OCI-LY7 (cell line): ENCODE measurements around the gene ABL1. TPM values are rescaled to one million over a fixed set of nuclear protein-coding genes. Genes with fewer than 3 reads are reported as not detected.

Experiments used
- BruUV-seq: library from RNA; stranded (reverse); fragments of 400-500 nt; replicated peaks from 2 replicates; lab custom pipeline; 2021; lab: Mats Ljungman, UMichigan
- CTCF ChIA-PET: fragments of 300-600 bp; sonication (Branson Sonifier 250); formaldehyde crosslinking; loops from one replicate; lab custom pipeline; 2022; ENCODE audit warnings: antibody characterized with exemption; ENCODE audit not compliant: unreplicated experiment; lab: Charles Lee
- POLR2A ChIA-PET: fragments of 300-600 bp; sonication (Branson Sonifier 250); formaldehyde crosslinking; loops from one replicate; lab custom pipeline; 2022; ENCODE audit warnings: antibody characterized with exemption; lab: Charles Lee
- DNase-seq: peaks from one replicate; pipeline ENCODE4 v3.0.0-alpha.2; 2015; ENCODE audit warnings: low spot score
- H2AFZ ChIP-seq: fragments of 200-600 bp; sonication (generic), shearing (Covaris generic); 2 replicates; pipeline ENCODE4 v1.6.1; 2014; ENCODE audit warnings: mild to moderate bottlenecking, antibody characterized with exemption, low read length, moderate library complexity
- H3K27ac ChIP-seq: fragments of 200-600 bp; sonication (generic); 2 replicates; pipeline ENCODE4 v1.5.1; 2014; ENCODE audit warnings: mixed run types, low read depth, mild to moderate bottlenecking, moderate library complexity, low read length, inconsistent platforms; ENCODE audit not compliant: poor library complexity, severe bottlenecking
- H3K36me3 ChIP-seq: fragments of 200-600 bp; sonication (generic); 2 replicates; pipeline ENCODE4 v1.6.1; 2014; ENCODE audit warnings: mild to moderate bottlenecking, antibody characterized with exemption, low read length, moderate library complexity, mixed read lengths; ENCODE audit not compliant: insufficient read depth
- H3K4me1 ChIP-seq: fragments of 200-600 bp; sonication (generic); 2 replicates; pipeline ENCODE4 v1.5.1; 2014; ENCODE audit warnings: mild to moderate bottlenecking, low read length; ENCODE audit not compliant: insufficient read depth, poor library complexity, severe bottlenecking
- H3K4me2 ChIP-seq: fragments of 200-600 bp; sonication (generic); 2 replicates; pipeline ENCODE4 v1.6.1; 2014; ENCODE audit warnings: mild to moderate bottlenecking, low read length
- H3K4me3 ChIP-seq: fragments of 200-600 bp; sonication (generic); 2 replicates; pipeline ENCODE4 v1.5.1; 2014; ENCODE audit warnings: mild to moderate bottlenecking, low read depth, low read length; ENCODE audit not compliant: poor library complexity, severe bottlenecking
- H3K79me2 ChIP-seq: fragments of 200-600 bp; sonication (generic); 2 replicates; pipeline ENCODE4 v1.6.1; 2016; ENCODE audit warnings: low read depth, mild to moderate bottlenecking, low read length, moderate library complexity, mixed read lengths; ENCODE audit not compliant: insufficient read depth
- H3K9me2 ChIP-seq: fragments of 200-600 bp; sonication (generic); 2 replicates; pipeline ENCODE4 v1.6.1; 2016; ENCODE audit warnings: mild to moderate bottlenecking, low read length, mixed read lengths; ENCODE audit not compliant: insufficient read depth
- H3K9me3 ChIP-seq: fragments of 200-600 bp; sonication (generic); 2 replicates; pipeline ENCODE4 v1.6.1; 2014; ENCODE audit warnings: mild to moderate bottlenecking, mixed run types, low read length, mixed read lengths
- H4K20me1 ChIP-seq: fragments of 200-600 bp; sonication (generic); 2 replicates; pipeline ENCODE4 v1.6.1; 2014; ENCODE audit warnings: mild to moderate bottlenecking, antibody characterized with exemption, low read length, moderate library complexity, mixed read lengths; ENCODE audit not compliant: insufficient read depth
- CTCF ChIP-seq: fragments of 200-600 bp; sonication (generic); conservative IDR thresholded peaks from 2 replicates; pipeline ENCODE4 v1.5.1; 2014; ENCODE audit warnings: mild to moderate bottlenecking, antibody characterized with exemption, low read length, moderate library complexity, mixed read lengths
- EZH2phosphoT487 ChIP-seq: fragments of 200-600 bp; sonication (generic); IDR thresholded peaks from 2 replicates; pipeline ENCODE4 v1.6.1; 2018; ENCODE audit warnings: low read depth, borderline replicate concordance, mild to moderate bottlenecking, mixed run types, antibody characterized with exemption, low read length, moderate library complexity, mixed read lengths
- intact Hi-C: fragments of 100-400 bp; cut with micrococcal nuclease; formaldehyde crosslinking; loops from one replicate; pipeline ENCODE4 v1.10.0; 2022; ENCODE audit not compliant: unreplicated experiment
- total RNA-seq, 2 experiments: library from RNA; depleted of rRNA in 1 of 2; stranded (reverse); fragments of >200 nt in 1 of 2; shearing (Covaris generic) in 1 of 2; gene quantifications; 2 replicates each; pipeline ENCODE4 v1.2.3, GENCODE V29; 2014 to 2022

ABL1 gene
- total RNA-seq, 2 experiments from 2014 or later, result 8.1 to 28.3 TPM

- Histone ChIP-seq H3K4me2 (no peak overlapping the region), H4K20me1 (no peaks in the 10 kb centered on the region), H3K79me2 (no peaks in the 10 kb centered on the region), H3K9me2 (no peaks in the 10 kb centered on the region), H3K4me1 (no peaks in the 10 kb centered on the region), H2AFZ (no peak overlapping the region), H3K36me3 (no peaks in the 10 kb centered on the region), H3K9me3 (no peaks in the 10 kb centered on the region), H3K27ac (no peak overlapping the region), H3K4me3 (no peak overlapping the region)
- intact Hi-C loops, result no loop called here
- TF ChIP-seq EZH2phosphoT487 (no peak), CTCF (no peak)
- no peak for DNase-seq
- POLR2A ChIA-PET, result no interaction called here
- CTCF ChIA-PET, result no interaction called here
- BruUV-seq, result no TSS peak
Measured at GRCh38 chr9:130918826-130919558, 83.9 kb downstream of the ABL1 start.

GRCh38 chr9:130919559-130920145 is 84.6 kb downstream of the ABL1 start:
- ChIA-PET CTCF (no interaction called here), POLR2A (no interaction called here)
- intact Hi-C loops, result no loop called here

More at GRCh38 chr9:130919559-130920145, 84.6 kb downstream of the ABL1 start:
- no peaks in the 10 kb centered on the region for H3K9me3 ChIP-seq
- H3K4me2 ChIP-seq, result no peak overlapping the region
- no peaks in the 10 kb centered on the region for H3K9me2 ChIP-seq
- BruUV-seq, result no TSS peak
- no peaks in the 10 kb centered on the region for H3K4me1 ChIP-seq
- H3K79me2 ChIP-seq, result no peaks in the 10 kb centered on the region
- no peaks in the 10 kb centered on the region for H4K20me1 ChIP-seq
- no peak overlapping the region for H2AFZ ChIP-seq
- H3K27ac ChIP-seq, result no peak overlapping the region
- TF ChIP-seq CTCF, result no peak
- no peak for TF ChIP-seq EZH2phosphoT487
- no peaks in the 10 kb centered on the region for H3K36me3 ChIP-seq
- H3K4me3 ChIP-seq, result no peak overlapping the region
- DNase-seq, result no peak
